Tibial nerve (tissue), 4 donors: ENCODE measurements around the gene MLLT10. TPM values are rescaled to one million over a fixed set of nuclear protein-coding genes. Genes with fewer than 3 reads are reported as not detected.
"Not testable (repeated sequence)": the region's sequence is repeated elsewhere in the genome, so short reads cannot be mapped to it uniquely, and the experiment has no call there.

Experiments
- DNase-seq, 2 donors: peaks; one replicate each; pipeline ENCODE4 v3.0.0-alpha.2; 2019; ENCODE audit warnings: low spot score in 2 of 2
- H3K27ac ChIP-seq, 4 donors: fragments of 200-600 bp; sonication (generic) in 3 of 4; one replicate each; pipeline ENCODE4 v1.5.1; 2017 to 2019; ENCODE audit warnings: mild to moderate bottlenecking in 1 of 4
- H3K27me3 ChIP-seq, 2 donors: fragments of 200-600 bp; sonication (generic) in 1 of 2; one replicate each; pipeline versions ENCODE4 v1.5.1 to v1.6.0; 2017 to 2019
- H3K36me3 ChIP-seq, 3 donors: fragments of 200-600 bp; sonication (generic); one replicate each; pipeline ENCODE4 v1.5.1; 2018 to 2019
- H3K4me1 ChIP-seq, 4 donors: fragments of 200-600 bp; sonication (generic) in 3 of 4; one replicate each; pipeline ENCODE4 v1.5.1; 2017 to 2019
- H3K4me3 ChIP-seq, 4 donors: fragments of 200-600 bp; sonication (generic) in 3 of 4; one replicate each; pipeline ENCODE4 v1.5.1; 2017 to 2019; ENCODE audit warnings: mild to moderate bottlenecking in 1 of 4, moderate library complexity in 1 of 4
- H3K9me3 ChIP-seq, 4 donors: fragments of 200-600 bp; sonication (generic) in 3 of 4; one replicate each; pipeline ENCODE4 v1.5.1; 2017 to 2019
- EP300 ChIP-seq, 2 donors: sonication (generic); formaldehyde crosslinking; IDR thresholded peaks; one replicate each; pipeline ENCODE4 v1.6.1; 2017; ENCODE audit warnings: antibody characterized with exemption in 2 of 2, mild to moderate bottlenecking in 1 of 2
- POLR2A ChIP-seq, 2 donors: fragments of 450-650 bp; IDR thresholded peaks; one replicate each; pipeline ENCODE4 v1.6.1; 2017; ENCODE audit warnings: antibody characterized with exemption in 2 of 2, mild to moderate bottlenecking in 2 of 2, moderate library complexity in 2 of 2
- WGBS, 2 donors: methylation state at CpG; one replicate each; pipeline ENCODE4 v1.1.5; 2018; 5-methylcytosine and 5-hydroxymethylcytosine counted together
- total RNA-seq, 4 donors: library from RNA; depleted of rRNA; stranded (reverse); fragments of >200 nt; gene quantifications; one replicate each; pipeline ENCODE4 v1.1.0, GENCODE V29; 2016
- TF ChIP-seq, protein P1 (sequence below), 5 experiments: fragments of 200-600 bp in 3 of 5; fragments of 450-650 bp in 2 of 5; sonication (generic) in 3 of 5; IDR thresholded peaks; one replicate each; pipeline ENCODE4 v1.5.1; 2016 to 2019; ENCODE audit warnings: antibody characterized with exemption in 5 of 5, mild to moderate bottlenecking in 3 of 5, moderate library complexity in 2 of 5

Gene MLLT10
- total RNA-seq, 4 donors from 2014 or later, result 40.6 to 60.9 (median 47.5) TPM

DNA sequence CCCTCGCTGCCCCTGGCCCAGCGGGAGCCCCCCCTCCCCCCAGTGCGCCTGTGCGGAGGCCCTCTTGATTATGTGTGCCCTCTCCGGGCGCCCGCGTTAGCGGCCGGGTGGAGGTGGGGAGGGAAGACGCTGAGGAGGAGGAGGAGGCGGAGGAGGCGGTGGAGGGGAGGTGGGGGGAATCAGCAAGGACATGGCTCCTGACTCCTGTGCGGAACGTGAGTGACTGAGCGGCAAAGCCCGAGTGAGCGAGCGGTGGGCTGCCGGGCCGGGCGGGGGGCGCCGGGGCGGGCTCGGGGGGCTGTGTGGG is 201 bp downstream of the MLLT10 start:
- peak overlapping the region; percentile 72 to 97 (median 96) for H3K27ac ChIP-seq
- WGBS, 2 donors, result 1 to 3% methylated on average over 15 to 22 of the region's 26 CpGs
- H3K4me1 ChIP-seq, result peaks cover 0 to 36% (median 10%) of the 10 kb centered on the region in 4 donors
- TF ChIP-seq EP300 (IDR thresholded peaks at IDR 0.05) (no peak), POLR2A (IDR thresholded peaks at IDR 0.05) (no peak)
- TF ChIP-seq, protein P1, sequence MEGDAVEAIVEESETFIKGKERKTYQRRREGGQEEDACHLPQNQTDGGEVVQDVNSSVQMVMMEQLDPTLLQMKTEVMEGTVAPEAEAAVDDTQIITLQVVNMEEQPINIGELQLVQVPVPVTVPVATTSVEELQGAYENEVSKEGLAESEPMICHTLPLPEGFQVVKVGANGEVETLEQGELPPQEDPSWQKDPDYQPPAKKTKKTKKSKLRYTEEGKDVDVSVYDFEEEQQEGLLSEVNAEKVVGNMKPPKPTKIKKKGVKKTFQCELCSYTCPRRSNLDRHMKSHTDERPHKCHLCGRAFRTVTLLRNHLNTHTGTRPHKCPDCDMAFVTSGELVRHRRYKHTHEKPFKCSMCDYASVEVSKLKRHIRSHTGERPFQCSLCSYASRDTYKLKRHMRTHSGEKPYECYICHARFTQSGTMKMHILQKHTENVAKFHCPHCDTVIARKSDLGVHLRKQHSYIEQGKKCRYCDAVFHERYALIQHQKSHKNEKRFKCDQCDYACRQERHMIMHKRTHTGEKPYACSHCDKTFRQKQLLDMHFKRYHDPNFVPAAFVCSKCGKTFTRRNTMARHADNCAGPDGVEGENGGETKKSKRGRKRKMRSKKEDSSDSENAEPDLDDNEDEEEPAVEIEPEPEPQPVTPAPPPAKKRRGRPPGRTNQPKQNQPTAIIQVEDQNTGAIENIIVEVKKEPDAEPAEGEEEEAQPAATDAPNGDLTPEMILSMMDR (IDR thresholded peaks at IDR 0.05), result no peak
- H3K36me3 ChIP-seq, result peaks cover 0 to 26% (median 0%) of the 10 kb centered on the region in 3 donors
- no peaks in the 10 kb centered on the region for H3K9me3 ChIP-seq
- H3K4me3 ChIP-seq, result peak overlapping the region; percentile 71 to 88 (median 76)
- DNase-seq, result no peak
- H3K27me3 ChIP-seq, result no peaks in the 10 kb centered on the region

DNA sequence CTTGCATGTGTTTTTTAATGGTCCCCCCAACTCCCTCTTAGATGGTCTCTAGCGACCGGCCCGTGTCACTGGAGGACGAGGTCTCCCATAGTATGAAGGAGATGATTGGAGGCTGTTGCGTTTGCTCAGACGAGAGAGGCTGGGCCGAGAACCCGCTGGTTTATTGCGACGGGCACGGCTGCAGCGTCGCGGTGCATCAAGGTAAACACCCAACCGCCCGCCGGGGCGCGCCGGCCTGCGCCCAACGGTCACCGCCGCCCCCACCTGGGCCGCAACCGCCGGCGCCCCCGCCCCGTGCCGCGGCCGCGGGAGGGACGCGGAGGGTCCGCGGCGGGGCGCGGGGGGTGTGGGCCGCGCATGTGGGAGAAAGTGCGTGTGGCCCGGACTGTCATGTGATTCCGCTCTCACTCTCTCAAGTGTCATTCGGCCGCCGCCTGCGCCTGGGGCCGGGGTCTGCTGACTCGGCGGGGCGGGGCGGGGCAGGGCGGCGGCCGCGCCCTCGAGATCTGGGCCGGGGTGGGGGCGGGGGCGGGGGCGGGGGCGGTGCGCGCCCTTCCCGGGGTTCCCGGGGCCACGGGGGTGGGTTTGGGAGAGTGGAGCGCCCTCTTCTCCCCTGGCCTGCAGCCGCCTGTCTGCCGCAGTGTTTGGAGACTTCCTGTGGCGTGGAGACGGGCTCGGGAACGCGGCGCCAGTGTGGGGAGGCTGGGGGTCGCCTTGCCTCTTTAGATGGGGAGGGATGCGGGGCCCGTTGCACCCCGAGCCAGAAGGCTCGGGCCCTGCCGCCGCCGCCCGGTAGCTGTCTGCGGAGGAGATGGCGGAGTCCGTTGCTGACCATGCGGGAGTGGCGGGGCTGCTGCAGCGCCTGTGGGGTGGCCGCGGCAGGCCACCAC is 817 bp downstream of the MLLT10 start:
- DNase-seq, result peak; percentile 43 to 48
- Histone ChIP-seq H3K4me3 (peak overlapping the region; percentile 71 to 88 (median 76)), H3K27me3 (no peaks in the 10 kb centered on the region), H3K9me3 (no peaks in the 10 kb centered on the region), H3K36me3 (peaks cover 0 to 32% (median 5%) of the 10 kb centered on the region in 3 donors), H3K27ac (peak overlapping the region; percentile 72 to 97 (median 96)), H3K4me1 (peaks cover 0 to 38% (median 10%) of the 10 kb centered on the region in 4 donors)
- peak in 1 of 2 donors; percentile 37 for TF ChIP-seq POLR2A (IDR thresholded peaks at IDR 0.05)
- no peak for TF ChIP-seq EP300 (IDR thresholded peaks at IDR 0.05)
- TF ChIP-seq, protein P1 (IDR thresholded peaks at IDR 0.05), result peak in 1 of 5 experiments; percentile 6
- WGBS, 2 donors, result 1 to 2% methylated on average over 7 to 52 of the region's 96 CpGs

DNA sequence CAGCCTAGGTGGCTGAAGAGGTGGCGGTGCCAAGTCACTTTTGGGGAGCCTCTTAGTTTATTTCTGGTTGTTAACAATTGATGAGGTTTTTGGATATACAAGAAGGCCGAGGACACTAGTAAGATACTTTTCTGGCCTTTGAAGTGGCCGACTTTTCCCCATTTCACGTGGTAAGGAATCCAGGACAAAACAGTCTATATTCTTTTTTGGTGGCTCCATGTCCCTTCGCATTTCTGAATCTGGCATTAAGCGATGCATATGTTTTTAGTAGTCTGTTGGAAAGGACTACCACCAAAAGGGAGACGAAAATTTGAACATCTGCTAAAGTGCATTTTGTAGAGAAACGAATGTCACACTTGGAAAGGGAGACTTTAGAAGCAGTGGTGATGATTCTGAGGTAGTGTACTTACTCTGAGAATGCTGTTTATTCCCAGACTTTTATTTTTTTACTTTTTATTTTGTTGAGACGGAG is 1.5 kb downstream of the MLLT10 start:
- 33 to 35% methylated on average over 9 of the region's 9 CpGs for WGBS, 2 donors

DNA sequence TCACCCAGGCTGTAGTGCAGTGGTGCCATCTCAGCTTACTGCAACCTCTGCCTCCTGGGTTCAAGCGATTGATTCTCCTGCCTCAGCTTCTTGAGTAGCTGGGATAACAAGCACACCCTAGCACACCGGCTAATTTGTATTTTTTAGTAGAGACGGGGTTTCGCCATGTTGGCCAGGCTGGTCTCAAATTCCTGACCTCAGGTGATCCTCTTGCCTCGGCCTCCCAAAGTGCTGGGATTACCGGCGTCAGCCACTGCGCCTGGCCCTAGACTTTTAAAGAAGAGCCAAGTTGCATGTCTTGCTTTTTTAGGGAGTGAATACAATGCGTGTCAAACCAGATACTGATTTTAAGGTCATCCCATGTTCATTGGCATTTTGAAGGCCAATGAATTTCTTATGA is 1.9 kb downstream of the MLLT10 start:
- not testable (repeated sequence) for H3K4me3 ChIP-seq, H3K9me3 ChIP-seq, DNase-seq, H3K27me3 ChIP-seq
- Histone ChIP-seq H3K36me3 (peaks cover 0 to 43% (median 5%) of the 10 kb centered on the region in 3 donors), H3K27ac (peak overlapping the region in 3 of 4 donors; percentile 95 to 97 (median 96)), H3K4me1 (peaks cover 0 to 32% (median 10%) of the 10 kb centered on the region in 4 donors)
- 76 to 79% methylated on average over 9 of the region's 9 CpGs for WGBS, 2 donors

More for the DNA sequence above, 1.5 kb downstream of the MLLT10 start:
- H3K9me3 ChIP-seq, result no peaks in the 10 kb centered on the region
- H3K4me1 ChIP-seq, result peaks cover 0 to 37% (median 10%) of the 10 kb centered on the region in 4 donors
- no peak for DNase-seq
- TF ChIP-seq POLR2A (IDR thresholded peaks at IDR 0.05) (no peak), EP300 (IDR thresholded peaks at IDR 0.05) (no peak)
- TF ChIP-seq, protein P1 (IDR thresholded peaks at IDR 0.05), result no peak
- H3K4me3 ChIP-seq, result peak overlapping the region; percentile 45 to 88 (median 72)
- peaks cover 0 to 39% (median 5%) of the 10 kb centered on the region in 3 donors for H3K36me3 ChIP-seq
- peak overlapping the region; percentile 72 to 97 (median 96) for H3K27ac ChIP-seq
- H3K27me3 ChIP-seq, result no peaks in the 10 kb centered on the region

DNA sequence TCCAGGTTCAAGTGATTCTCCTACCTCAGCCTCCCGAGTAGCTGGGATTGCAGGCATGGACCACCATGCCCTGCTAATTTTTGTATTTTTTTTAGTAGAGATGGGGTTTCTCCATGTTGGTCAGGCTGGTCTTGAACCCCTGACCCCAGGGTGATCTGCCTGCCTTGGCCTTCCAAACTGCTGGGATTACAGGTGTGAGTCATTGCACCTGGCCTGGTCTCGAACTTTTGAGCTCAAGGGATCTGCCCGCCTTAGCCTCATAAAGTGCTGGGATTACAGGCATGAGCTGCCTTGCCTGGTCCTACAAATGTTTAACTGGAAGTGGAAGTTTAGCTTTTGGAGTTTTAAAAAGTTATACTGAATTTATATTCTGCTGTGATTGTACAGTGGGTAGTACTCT is 2.8 kb downstream of the MLLT10 start:
- 88 to 90% methylated on average over 3 of the region's 3 CpGs for WGBS, 2 donors
- peaks cover 0 to 28% (median 10%) of the 10 kb centered on the region in 4 donors for H3K4me1 ChIP-seq
- H3K4me3 ChIP-seq, result no peak overlapping the region
- H3K9me3 ChIP-seq, result no peaks in the 10 kb centered on the region
- no peak for DNase-seq
- no peak overlapping the region for H3K27ac ChIP-seq
- TF ChIP-seq POLR2A (IDR thresholded peaks at IDR 0.05) (no peak), EP300 (IDR thresholded peaks at IDR 0.05) (no peak)
- TF ChIP-seq, protein P1 (IDR thresholded peaks at IDR 0.05), result no peak
- no peaks in the 10 kb centered on the region for H3K27me3 ChIP-seq
- peaks cover 0 to 52% (median 5%) of the 10 kb centered on the region in 3 donors for H3K36me3 ChIP-seq

DNA sequence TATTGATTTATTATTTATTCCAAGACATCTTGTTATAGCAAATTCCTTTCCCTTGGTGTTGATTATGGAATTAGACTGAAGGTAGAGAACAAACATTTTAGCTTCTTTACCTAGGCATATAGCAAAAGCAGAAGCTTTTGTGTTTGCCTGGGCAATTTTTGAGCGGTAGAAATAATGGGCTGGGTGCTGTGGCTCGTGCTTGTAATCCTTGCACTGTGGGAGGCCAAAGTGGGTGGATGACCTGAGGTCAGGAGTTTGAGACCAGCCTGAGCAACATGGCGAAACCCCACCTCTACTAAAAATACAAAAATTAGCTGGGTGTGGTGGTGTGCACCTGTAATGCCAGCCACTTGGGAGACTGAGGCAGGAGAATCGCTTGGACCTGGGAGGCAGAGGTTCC is 6.7 kb downstream of the MLLT10 start:
- not testable (repeated sequence) for H3K9me3 ChIP-seq, H3K4me3 ChIP-seq, DNase-seq, H3K27ac ChIP-seq, H3K27me3 ChIP-seq
- Histone ChIP-seq H3K4me1 (peaks cover 0 to 10% (median under 1%) of the 10 kb centered on the region in 4 donors), H3K36me3 (peaks cover 0 to 90% (median 5%) of the 10 kb centered on the region in 3 donors)
- 90 to 91% methylated on average over 4 of the region's 4 CpGs for WGBS, 2 donors
